Measurements from ENCODE around the gene DERL2. TPM values are rescaled to one million over a fixed set of nuclear protein-coding genes. Genes with fewer than 3 reads are reported as not detected.

Gene DERL2
- total and polyA plus RNA-seq, 2 donors (not counting 1 experiment from before 2014, with no cell fraction given), result 34.8 to 74.2 TPM

DNA sequence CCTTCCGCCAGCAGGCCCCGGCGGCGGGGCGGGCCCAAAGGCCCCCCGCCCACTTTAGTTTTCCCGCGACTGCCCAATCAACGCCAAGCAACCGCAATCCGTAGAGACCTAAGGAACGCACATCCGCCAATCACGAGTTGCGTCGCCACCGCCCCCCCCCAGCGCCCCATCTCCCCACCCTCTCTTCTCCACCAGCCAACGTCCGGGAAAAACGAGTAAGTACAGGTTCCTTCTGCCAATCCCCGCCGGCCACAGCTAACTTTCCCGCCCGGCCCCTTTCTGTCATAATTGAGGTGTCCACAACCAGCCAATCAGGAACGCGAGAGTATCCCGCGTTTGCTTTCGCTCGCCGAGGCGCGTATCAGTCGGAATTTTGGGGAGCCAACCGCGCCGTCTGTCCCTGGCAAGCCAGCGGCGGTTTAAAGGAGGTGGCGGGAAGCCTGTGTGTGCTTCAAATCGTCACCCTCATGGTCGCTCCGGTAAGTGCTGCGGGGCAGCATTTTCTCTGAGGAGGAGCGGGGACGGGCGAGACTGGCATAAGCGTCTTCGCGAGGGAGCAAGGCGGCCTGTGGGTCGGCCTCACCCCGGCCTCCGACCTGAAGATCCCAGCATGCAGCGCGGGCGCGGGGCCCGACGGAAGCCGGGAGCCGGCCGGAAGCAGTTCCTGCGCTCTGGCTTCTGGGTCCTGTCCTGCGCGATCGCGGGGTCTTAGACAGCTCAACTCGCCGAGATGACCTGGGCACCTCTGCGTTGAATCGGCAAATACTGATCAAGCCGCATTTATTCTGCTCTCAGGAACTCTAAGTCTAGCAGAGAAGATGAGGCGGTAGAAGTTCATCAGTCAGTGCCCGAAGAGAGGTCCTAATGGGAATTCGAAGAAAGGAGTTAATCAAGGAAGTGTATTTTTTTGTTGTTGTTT, 487 bp upstream of the DERL2 start, which contains the start of gene MIS12:
TSS of gene MIS12 (plus strand) at position 361 of the 919 bp plus-strand sequence. CDS start 2,297 bp downstream, outside the sequence.
- Mint-ChIP-seq H3K9me3 (ENCODE audit: insufficient read depth) (no peaks in the 10 kb centered on the region), H3K27ac (peak within 1 kb of the TSS; percentile 97), H3K4me3 (peak within 1 kb of the TSS; percentile 94), H3K27me3 (no peaks in the 10 kb centered on the region), H3K4me1 (peaks cover 42% of the 10 kb centered on the region)
- Histone ChIP-seq H3K79me2 (ENCODE audit: control insufficient read depth, insufficient read depth, low read length) (peaks cover 45% of the 10 kb centered on the region), H3K36me3 (replicated peaks in 1 of 2; ENCODE audit: control extremely low read depth in 1 of 2, control insufficient read depth in 1 of 2, extremely low read depth in 1 of 2, insufficient read depth in 2 of 2, low read length in 1 of 2) (peaks cover 12 to 55% of the 10 kb centered on the region in 2 experiments), H3K4me2 (replicated peaks; ENCODE audit: low read depth, low read length, poor library complexity, severe bottlenecking) (peak within 1 kb of the TSS; percentile 95), H3K27me3 (replicated peaks in 1 of 4; ENCODE audit: control extremely low read depth in 1 of 4, control insufficient read depth in 3 of 4, insufficient read depth in 4 of 4, low read length in 3 of 4) (no peaks in the 10 kb centered on the region), H3K9ac (ENCODE audit: low read length) (peak within 1 kb of the TSS; percentile 91), H2AFZ (ENCODE audit: insufficient read depth, low read depth, low read length, poor library complexity, severe bottlenecking) (peak within 1 kb of the TSS; percentile 99), H3K4me3 (ENCODE audit: control extremely low read depth in 1 of 5, extremely low read depth in 1 of 5, insufficient read depth in 1 of 5, low read depth in 2 of 5, low read length in 4 of 5) (peak within 1 kb of the TSS; percentile 90 to 99 (median 92)), H3K4me1 (ENCODE audit: control insufficient read depth in 2 of 2, insufficient read depth in 2 of 2, low read length in 2 of 2) (peaks cover 17 to 26% of the 10 kb centered on the region in 2 donors), H3K9me3 (ENCODE audit: control extremely low read depth in 1 of 3, control insufficient read depth in 2 of 3, insufficient read depth in 1 of 3, low read length in 2 of 3) (no peaks in the 10 kb centered on the region), H4K20me1 (ENCODE audit: control insufficient read depth, insufficient read depth, low read length, poor library complexity, severe bottlenecking) (peaks cover 7% of the 10 kb centered on the region), H3K27ac (ENCODE audit: low read length in 2 of 2) (peak within 1 kb of the TSS; percentile 99 to 100)
- DNase-seq (peak; percentile 98), ATAC-seq (ENCODE audit: low read depth) (peak; percentile 90)
- TF ChIP-seq, protein P1, sequence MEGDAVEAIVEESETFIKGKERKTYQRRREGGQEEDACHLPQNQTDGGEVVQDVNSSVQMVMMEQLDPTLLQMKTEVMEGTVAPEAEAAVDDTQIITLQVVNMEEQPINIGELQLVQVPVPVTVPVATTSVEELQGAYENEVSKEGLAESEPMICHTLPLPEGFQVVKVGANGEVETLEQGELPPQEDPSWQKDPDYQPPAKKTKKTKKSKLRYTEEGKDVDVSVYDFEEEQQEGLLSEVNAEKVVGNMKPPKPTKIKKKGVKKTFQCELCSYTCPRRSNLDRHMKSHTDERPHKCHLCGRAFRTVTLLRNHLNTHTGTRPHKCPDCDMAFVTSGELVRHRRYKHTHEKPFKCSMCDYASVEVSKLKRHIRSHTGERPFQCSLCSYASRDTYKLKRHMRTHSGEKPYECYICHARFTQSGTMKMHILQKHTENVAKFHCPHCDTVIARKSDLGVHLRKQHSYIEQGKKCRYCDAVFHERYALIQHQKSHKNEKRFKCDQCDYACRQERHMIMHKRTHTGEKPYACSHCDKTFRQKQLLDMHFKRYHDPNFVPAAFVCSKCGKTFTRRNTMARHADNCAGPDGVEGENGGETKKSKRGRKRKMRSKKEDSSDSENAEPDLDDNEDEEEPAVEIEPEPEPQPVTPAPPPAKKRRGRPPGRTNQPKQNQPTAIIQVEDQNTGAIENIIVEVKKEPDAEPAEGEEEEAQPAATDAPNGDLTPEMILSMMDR (IDR thresholded peaks at IDR 0.05), result no peak
- no peak for TF ChIP-seq EZH2 (IDR thresholded peaks at IDR 0.05; ENCODE audit: borderline replicate concordance, insufficient read depth, low read depth, low read length, poor library complexity, severe bottlenecking)
- CTCF ChIA-PET, result interaction anchor here (1.0 kb wide), 1 partner anchor 14 kb away, joined by 3 read pairs; a partner anchor contains a TSS
- POLR2A ChIA-PET, result interaction anchor here (0.6 to 2.1 kb wide), 9 partner anchors 14 to 952 kb away, joined by 3 to 14 read pairs (median 6); partner anchors contain the start of genes DHX33, NUP88 and RPAIN
- intact Hi-C loops (cut with micrococcal nuclease), result loop anchor here (1.0 to 10.0 kb wide), 7 partner anchors 14 to 1951 kb away; partner anchors contain the start of genes C17orf100, C1QBP, FGF11 and MED31
- WGBS (ENCODE audit: insufficient coverage), result under 1% methylated on average over 68 of the region's 77 CpGs

Data from B cell (primary cell).